K562 (cell line): ENCODE data around the gene B4GALNT4. TPM values are rescaled to one million over a fixed set of nuclear protein-coding genes. Genes with fewer than 3 reads are reported as not detected.

ENCODE experiments used
- BMI1 ChIP-seq: fragments of 150-350 bp; IDR thresholded peaks from 2 replicates; pipeline ENCODE4 v1.6.1; 2014; ENCODE audit warnings: low read length
- CXXC5 ChIP-seq: fragments of 250-450 bp; sonication (Bioruptor Pico); IDR thresholded peaks from 2 replicates; pipeline ENCODE4 v1.8.0; 2022; ENCODE audit warnings: inconsistent platforms, mild to moderate bottlenecking, moderate library complexity
- U2AF2 ChIP-seq: fragments of 200-400 bp; formaldehyde crosslinking; optimal IDR thresholded peaks from 2 replicates; pipeline ENCODE3; 2017; ENCODE audit warnings: low read depth, mild to moderate bottlenecking, low read length
- polyA plus RNA-seq, 8 experiments: library from polyadenylated mRNA; depleted of rRNA in 4 of 8; stranded (reverse) in 5 of 8; unstranded in 3 of 8; fragments of >200 nt; fragmentation: Nextera tagmentation in 2 of 8; fragmentation: Illumina TruSeq in 1 of 8; extraction: Ambion mirVana in 2 of 8; extraction: Trizol in 1 of 8; gene quantifications; 2 replicates each; pipeline versions ENCODE4 v1.2.1 to v1.2.3, GENCODE V29; 2011 to 2014; ENCODE audit warnings: inconsistent platforms in 1 of 8, missing spikeins in 1 of 8
- total RNA-seq, 7 experiments: library from RNA; depleted of rRNA in 6 of 7; stranded (reverse); fragments of >200 nt in 6 of 7; fragmentation: Illumina TruSeq in 2 of 7; extraction: Trizol in 2 of 7; gene quantifications; 2 replicates each; pipeline versions ENCODE4 v1.2.1 to v1.2.3, GENCODE V29; 2011 to 2021; ENCODE audit warnings: low replicate concordance in 1 of 7
- TF ChIP-seq, protein P1 (sequence below): fragments of 200-600 bp; sonication (generic); IDR thresholded peaks from one replicate; pipeline ENCODE4 v1.6.1; 2012; ENCODE audit warnings: mild to moderate bottlenecking, low read depth, low read length, inconsistent platforms
- TF ChIP-seq, protein P2 (sequence below): sonication (generic); formaldehyde crosslinking; IDR thresholded peaks from 2 replicates; pipeline ENCODE4 v1.8.0; 2022; ENCODE audit warnings: mild to moderate bottlenecking, missing genetic modification reagents
- TF ChIP-seq, protein P3 (sequence below): fragments of 150-350 bp; IDR thresholded peaks from 2 replicates; pipeline ENCODE4 v1.6.1; 2014; ENCODE audit warnings: low read depth, mild to moderate bottlenecking, low read length, borderline replicate concordance
- TF ChIP-seq, protein P4 (sequence below): fragments of 450-650 bp; conservative IDR thresholded peaks from 2 replicates; pipeline ENCODE4 v1.6.1; 2016; ENCODE audit warnings: missing genetic modification characterization, low read depth, mild to moderate bottlenecking, control low read depth, missing compliant biosample characterization

Gene B4GALNT4
- total and polyA plus RNA-seq, 9 of the 15 experiments (the other 6 are each of a cell fraction or from before 2014, with no cell fraction given) = 0.20 to 37.1 (median 10.8) TPM; not detected in 1

DNA sequence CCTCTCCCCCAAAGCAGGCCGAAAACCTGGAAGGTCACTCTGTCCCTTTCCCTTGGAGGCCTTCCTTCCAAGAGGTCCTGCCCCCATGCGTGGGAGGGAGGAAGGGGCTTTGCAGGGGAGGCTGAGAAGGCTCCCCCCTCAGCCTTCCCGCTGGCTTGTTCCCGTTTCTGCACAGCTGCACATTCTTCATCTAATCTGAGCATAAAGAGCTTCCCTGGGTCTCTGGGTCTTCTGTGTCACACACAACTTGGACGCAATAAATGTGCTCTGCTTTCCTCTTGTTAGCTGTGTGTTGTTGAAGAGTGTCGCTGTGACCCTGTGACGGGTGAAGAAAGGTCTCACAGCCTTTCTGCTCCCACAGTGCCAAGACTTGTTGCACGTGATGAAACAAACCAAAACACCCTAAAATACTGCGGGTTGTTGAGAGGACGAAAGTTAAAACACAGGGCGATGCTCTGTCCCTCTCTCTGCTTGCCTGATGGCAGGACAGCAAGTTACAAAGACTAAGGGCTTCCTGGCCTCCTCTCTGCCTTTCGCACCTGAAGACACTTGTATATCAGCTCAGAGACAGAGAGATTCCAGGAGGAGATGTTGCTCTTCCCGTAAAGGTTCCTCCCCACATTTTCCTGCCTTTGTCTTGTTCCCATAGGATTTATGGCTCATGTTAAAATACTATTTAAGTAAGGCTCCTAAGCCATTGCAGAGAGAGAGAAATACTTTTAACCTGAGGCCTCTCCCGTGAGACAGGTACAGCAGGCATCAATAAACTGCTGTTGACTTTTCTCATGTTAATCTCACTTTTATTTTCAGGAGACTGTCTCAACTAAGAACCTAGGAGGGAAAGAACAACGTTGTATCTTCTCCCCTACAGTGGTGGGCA lies 33.3 kb upstream of the B4GALNT4 start (continued):
- TF ChIP-seq, protein P1, sequence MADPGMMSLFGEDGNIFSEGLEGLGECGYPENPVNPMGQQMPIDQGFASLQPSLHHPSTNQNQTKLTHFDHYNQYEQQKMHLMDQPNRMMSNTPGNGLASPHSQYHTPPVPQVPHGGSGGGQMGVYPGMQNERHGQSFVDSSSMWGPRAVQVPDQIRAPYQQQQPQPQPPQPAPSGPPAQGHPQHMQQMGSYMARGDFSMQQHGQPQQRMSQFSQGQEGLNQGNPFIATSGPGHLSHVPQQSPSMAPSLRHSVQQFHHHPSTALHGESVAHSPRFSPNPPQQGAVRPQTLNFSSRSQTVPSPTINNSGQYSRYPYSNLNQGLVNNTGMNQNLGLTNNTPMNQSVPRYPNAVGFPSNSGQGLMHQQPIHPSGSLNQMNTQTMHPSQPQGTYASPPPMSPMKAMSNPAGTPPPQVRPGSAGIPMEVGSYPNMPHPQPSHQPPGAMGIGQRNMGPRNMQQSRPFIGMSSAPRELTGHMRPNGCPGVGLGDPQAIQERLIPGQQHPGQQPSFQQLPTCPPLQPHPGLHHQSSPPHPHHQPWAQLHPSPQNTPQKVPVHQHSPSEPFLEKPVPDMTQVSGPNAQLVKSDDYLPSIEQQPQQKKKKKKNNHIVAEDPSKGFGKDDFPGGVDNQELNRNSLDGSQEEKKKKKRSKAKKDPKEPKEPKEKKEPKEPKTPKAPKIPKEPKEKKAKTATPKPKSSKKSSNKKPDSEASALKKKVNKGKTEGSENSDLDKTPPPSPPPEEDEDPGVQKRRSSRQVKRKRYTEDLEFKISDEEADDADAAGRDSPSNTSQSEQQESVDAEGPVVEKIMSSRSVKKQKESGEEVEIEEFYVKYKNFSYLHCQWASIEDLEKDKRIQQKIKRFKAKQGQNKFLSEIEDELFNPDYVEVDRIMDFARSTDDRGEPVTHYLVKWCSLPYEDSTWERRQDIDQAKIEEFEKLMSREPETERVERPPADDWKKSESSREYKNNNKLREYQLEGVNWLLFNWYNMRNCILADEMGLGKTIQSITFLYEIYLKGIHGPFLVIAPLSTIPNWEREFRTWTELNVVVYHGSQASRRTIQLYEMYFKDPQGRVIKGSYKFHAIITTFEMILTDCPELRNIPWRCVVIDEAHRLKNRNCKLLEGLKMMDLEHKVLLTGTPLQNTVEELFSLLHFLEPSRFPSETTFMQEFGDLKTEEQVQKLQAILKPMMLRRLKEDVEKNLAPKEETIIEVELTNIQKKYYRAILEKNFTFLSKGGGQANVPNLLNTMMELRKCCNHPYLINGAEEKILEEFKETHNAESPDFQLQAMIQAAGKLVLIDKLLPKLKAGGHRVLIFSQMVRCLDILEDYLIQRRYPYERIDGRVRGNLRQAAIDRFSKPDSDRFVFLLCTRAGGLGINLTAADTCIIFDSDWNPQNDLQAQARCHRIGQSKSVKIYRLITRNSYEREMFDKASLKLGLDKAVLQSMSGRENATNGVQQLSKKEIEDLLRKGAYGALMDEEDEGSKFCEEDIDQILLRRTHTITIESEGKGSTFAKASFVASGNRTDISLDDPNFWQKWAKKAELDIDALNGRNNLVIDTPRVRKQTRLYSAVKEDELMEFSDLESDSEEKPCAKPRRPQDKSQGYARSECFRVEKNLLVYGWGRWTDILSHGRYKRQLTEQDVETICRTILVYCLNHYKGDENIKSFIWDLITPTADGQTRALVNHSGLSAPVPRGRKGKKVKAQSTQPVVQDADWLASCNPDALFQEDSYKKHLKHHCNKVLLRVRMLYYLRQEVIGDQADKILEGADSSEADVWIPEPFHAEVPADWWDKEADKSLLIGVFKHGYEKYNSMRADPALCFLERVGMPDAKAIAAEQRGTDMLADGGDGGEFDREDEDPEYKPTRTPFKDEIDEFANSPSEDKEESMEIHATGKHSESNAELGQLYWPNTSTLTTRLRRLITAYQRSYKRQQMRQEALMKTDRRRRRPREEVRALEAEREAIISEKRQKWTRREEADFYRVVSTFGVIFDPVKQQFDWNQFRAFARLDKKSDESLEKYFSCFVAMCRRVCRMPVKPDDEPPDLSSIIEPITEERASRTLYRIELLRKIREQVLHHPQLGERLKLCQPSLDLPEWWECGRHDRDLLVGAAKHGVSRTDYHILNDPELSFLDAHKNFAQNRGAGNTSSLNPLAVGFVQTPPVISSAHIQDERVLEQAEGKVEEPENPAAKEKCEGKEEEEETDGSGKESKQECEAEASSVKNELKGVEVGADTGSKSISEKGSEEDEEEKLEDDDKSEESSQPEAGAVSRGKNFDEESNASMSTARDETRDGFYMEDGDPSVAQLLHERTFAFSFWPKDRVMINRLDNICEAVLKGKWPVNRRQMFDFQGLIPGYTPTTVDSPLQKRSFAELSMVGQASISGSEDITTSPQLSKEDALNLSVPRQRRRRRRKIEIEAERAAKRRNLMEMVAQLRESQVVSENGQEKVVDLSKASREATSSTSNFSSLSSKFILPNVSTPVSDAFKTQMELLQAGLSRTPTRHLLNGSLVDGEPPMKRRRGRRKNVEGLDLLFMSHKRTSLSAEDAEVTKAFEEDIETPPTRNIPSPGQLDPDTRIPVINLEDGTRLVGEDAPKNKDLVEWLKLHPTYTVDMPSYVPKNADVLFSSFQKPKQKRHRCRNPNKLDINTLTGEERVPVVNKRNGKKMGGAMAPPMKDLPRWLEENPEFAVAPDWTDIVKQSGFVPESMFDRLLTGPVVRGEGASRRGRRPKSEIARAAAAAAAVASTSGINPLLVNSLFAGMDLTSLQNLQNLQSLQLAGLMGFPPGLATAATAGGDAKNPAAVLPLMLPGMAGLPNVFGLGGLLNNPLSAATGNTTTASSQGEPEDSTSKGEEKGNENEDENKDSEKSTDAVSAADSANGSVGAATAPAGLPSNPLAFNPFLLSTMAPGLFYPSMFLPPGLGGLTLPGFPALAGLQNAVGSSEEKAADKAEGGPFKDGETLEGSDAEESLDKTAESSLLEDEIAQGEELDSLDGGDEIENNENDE = no peak
- TF ChIP-seq CXXC5 (CRISPR knock-in tag) (no peak), BMI1 (no peak), U2AF2 (no peak)
- TF ChIP-seq, protein P2, sequence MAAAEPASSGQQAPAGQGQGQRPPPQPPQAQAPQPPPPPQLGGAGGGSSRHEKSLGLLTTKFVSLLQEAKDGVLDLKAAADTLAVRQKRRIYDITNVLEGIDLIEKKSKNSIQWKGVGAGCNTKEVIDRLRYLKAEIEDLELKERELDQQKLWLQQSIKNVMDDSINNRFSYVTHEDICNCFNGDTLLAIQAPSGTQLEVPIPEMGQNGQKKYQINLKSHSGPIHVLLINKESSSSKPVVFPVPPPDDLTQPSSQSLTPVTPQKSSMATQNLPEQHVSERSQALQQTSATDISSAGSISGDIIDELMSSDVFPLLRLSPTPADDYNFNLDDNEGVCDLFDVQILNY (CRISPR knock-in tag) = no peak
- TF ChIP-seq, protein P3, sequence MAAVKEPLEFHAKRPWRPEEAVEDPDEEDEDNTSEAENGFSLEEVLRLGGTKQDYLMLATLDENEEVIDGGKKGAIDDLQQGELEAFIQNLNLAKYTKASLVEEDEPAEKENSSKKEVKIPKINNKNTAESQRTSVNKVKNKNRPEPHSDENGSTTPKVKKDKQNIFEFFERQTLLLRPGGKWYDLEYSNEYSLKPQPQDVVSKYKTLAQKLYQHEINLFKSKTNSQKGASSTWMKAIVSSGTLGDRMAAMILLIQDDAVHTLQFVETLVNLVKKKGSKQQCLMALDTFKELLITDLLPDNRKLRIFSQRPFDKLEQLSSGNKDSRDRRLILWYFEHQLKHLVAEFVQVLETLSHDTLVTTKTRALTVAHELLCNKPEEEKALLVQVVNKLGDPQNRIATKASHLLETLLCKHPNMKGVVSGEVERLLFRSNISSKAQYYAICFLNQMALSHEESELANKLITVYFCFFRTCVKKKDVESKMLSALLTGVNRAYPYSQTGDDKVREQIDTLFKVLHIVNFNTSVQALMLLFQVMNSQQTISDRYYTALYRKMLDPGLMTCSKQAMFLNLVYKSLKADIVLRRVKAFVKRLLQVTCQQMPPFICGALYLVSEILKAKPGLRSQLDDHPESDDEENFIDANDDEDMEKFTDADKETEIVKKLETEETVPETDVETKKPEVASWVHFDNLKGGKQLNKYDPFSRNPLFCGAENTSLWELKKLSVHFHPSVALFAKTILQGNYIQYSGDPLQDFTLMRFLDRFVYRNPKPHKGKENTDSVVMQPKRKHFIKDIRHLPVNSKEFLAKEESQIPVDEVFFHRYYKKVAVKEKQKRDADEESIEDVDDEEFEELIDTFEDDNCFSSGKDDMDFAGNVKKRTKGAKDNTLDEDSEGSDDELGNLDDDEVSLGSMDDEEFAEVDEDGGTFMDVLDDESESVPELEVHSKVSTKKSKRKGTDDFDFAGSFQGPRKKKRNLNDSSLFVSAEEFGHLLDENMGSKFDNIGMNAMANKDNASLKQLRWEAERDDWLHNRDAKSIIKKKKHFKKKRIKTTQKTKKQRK = no peak
- TF ChIP-seq, protein P4, sequence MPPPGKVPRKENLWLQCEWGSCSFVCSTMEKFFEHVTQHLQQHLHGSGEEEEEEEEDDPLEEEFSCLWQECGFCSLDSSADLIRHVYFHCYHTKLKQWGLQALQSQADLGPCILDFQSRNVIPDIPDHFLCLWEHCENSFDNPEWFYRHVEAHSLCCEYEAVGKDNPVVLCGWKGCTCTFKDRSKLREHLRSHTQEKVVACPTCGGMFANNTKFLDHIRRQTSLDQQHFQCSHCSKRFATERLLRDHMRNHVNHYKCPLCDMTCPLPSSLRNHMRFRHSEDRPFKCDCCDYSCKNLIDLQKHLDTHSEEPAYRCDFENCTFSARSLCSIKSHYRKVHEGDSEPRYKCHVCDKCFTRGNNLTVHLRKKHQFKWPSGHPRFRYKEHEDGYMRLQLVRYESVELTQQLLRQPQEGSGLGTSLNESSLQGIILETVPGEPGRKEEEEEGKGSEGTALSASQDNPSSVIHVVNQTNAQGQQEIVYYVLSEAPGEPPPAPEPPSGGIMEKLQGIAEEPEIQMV (tag) = no peak
